ENCODE data around the gene VIPAS39.

Gene VIPAS39

DNA sequence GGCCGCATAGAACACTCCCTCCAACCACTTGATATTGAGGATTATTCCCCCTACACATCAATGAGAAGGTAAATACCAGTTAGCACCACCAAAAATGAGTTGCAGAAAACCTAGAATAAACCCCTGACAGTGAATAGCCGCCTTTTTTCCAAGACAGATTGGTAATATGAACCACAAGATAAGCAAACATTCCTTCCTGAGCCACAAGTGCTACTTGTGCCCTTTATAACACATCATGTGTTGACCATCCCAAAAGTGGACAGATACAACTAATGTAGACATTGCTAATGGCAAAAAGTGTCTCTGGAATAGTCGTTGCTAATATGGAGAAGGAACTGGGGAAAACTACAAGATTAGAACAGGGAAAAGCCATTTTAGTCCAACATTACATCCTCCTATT, 51.3 kb downstream of the VIPAS39 start:
- no peak for DNase-seq (ENCODE audit: low read depth)

DNA sequence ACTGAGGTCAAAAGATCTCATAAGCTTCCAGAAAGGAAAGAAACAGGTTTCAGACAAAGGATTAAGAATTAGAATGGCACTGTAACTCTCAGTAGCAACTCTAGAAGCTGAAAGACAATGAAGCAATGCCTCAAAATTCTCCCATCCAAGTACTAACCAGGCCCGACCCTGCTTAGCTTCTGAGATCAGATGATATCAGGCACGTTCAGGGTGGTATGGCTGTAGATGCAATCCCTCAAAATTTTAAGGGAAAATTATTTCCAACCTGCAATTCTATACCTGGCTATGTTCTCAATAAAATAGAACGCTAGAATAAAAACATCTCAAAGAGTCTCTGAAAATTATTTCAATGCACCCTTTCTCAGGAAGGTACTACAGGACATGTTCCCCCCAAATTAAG, 53.6 kb downstream of the VIPAS39 start:
- DNase-seq (ENCODE audit: low read depth) = no peak

DNA sequence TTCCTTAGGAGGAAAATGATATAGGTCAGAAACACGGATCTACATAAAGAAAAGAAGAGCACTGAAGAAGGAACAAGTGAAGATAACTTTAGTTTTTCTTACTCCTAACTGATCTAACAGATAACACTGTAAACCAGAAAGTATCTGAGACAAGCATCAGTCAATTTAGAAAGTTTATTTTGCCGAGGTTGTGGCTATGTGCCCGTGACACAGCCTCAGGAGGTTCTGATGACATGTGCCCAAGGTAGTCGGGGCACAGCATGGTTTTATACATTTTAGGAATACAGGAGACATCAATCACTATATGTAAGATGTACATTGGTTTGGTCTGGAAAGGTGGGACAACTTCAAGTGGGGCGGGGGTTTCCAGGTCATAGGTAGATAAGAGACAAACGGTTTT, 57.2 kb downstream of the VIPAS39 start:
- DNase-seq (ENCODE audit: low read depth) = no peak

DNA sequence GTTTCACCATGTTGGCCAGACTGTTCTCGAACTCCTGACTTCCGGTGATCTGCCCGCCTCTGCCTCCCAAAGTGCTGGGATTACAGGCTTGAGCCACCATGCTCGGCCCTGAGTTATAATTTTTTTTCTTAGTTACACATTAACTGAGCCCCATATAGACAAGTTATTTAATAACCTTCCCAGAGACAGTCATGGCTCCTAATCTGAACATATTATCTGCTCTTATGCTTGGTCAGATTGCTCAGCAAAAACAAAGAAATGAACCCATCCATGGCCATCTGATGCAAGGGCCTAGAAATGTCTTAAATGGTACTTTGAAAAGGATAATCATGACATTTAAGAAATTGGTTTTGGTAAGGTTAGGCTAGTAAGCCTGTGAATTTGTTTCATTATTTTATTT, 67.2 kb downstream of the VIPAS39 start:
- DNase-seq (ENCODE audit: low read depth) = no peak

DNA sequence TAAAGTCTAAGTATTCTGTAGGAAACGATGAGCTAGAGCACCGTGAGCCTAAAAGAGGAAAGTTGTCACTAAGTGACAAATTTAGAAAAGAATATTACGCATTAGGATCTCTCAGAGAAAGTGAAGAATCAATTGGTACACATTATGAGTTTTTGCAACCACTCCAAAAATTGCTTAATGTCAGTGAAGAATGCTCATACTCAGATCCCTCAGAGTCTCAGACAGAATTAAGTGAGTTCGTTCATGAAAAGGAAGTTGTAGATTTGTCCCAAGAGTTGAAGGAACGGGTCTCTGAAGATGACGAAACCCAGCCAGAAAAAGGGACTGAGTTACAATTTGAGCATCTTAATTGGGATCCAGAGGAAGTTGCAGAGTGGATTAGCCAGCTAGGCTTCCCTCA, 78.7 kb downstream of the VIPAS39 start:
- no peak for DNase-seq (ENCODE audit: low read depth)

DNA sequence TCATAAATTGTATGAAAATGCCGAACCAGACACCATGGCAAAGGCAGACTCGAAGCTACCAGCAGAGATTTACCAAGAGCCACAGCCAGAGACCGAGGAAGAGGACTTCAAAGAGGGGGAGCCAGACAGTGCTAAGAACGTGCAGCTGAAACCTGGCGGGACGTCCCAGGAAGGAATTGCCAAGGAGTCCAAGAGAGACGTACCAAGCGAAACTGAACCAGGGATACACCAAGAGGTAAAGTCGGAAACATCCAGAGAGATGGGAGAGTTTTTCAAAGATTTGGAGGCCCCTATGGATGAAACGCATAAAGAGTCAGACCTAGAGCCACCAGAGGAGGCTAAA, 79.9 kb downstream of the VIPAS39 start:
- DNase-seq (ENCODE audit: low read depth) = no peak

DNA sequence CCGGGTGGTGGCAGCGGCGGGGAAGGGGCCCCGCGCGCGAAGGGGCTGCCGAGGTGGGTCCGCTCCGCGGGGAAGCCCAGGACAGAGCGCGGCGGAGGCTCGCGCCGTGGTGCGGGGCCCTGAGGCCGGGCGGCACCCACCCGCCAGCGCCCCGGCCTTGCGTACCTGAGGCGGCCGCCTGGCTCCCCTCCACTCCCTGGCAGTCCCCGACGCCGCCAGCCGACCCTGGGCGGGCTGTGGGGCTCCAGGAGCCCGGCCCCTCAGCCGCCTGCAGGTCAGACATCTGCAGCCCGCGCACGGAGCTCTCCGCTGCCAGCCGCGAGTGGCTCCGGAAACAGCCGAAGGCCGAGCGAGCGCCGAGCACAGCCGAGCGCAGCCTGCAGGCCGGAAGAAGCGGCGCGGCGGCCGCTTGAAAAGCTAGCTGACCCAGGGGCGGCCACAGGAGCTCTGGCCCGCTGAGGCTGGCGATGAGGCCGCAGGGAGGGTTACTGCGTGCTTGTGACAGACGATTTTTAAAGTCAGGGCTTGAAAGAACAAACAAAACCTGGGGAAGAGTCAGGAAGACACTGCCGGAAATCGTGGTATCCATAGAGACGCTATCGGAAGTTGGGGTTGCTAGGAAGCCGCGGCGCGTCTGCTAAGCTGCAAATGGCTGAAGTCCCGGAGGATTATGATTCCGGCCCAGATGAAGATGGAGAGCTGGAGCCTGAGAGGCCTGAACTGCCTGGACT, 80.5 kb downstream of the VIPAS39 start, which contains the start of the genes SAMD15 and TMED8:
Gene SAMD15, plus strand, starts transcription at position 609 of the 731 bp plus-strand sequence. Its CDS starts 40 bp downstream, at position 649.
Gene TMED8, minus strand, starts transcription at position 324 of the 731 bp plus-strand sequence. Its CDS starts 41 bp downstream, at position 283.
- peak; percentile 76 for DNase-seq (ENCODE audit: low read depth)
